Endothelial cell (in vitro differentiated cells): Measurements from ENCODE around the gene SUSD5. TPM values are rescaled to one million over a fixed set of nuclear protein-coding genes. Genes with fewer than 3 reads are reported as not detected.
"Not testable (repeated sequence)": the region's sequence is repeated elsewhere in the genome, so short reads cannot be mapped to it uniquely, and the experiment has no call there.

Experiments used
- DNase-seq: peaks from one replicate; pipeline ENCODE4 v3.0.0; 2021; ENCODE audit warnings: low spot score
- H3K27ac Mint-ChIP-seq: one replicate; pipeline ENCODE4 v1.8.0; 2021; ENCODE audit warnings: mixed read lengths, inconsistent platforms; ENCODE audit not compliant: unreplicated experiment
- H3K27me3 Mint-ChIP-seq: one replicate; pipeline ENCODE4 v1.8.0; 2021; ENCODE audit warnings: mild to moderate bottlenecking, moderate library complexity, mixed read lengths, inconsistent platforms; ENCODE audit not compliant: unreplicated experiment
- H3K36me3 Mint-ChIP-seq: one replicate; pipeline ENCODE4 v1.8.0; 2021; ENCODE audit warnings: mild to moderate bottlenecking, low read depth, mixed read lengths, inconsistent platforms; ENCODE audit not compliant: unreplicated experiment
- H3K4me1 Mint-ChIP-seq: one replicate; pipeline ENCODE4 v1.8.0; 2021; ENCODE audit warnings: mild to moderate bottlenecking, mixed read lengths, inconsistent platforms; ENCODE audit not compliant: unreplicated experiment
- H3K4me3 Mint-ChIP-seq: one replicate; pipeline ENCODE4 v1.8.0; 2021; ENCODE audit warnings: mild to moderate bottlenecking, mixed read lengths, inconsistent platforms; ENCODE audit not compliant: unreplicated experiment
- H3K9me3 Mint-ChIP-seq: one replicate; pipeline ENCODE4 v1.8.0; 2021; ENCODE audit warnings: mixed read lengths, inconsistent platforms; ENCODE audit not compliant: unreplicated experiment
- total RNA-seq: library from RNA; stranded (reverse); fragmentation: NEBNext Ultra II Directional; extraction: Animal tissue kit (Norgen Biotek cat#: 25700); gene quantifications from one replicate; pipeline ENCODE4 v1.2.1, GENCODE V29; 2021; ENCODE audit not compliant: unreplicated experiment
- TF ChIP-seq, protein P1 (sequence below): fragments of 200-600 bp; sonication (generic); IDR thresholded peaks from one replicate; pipeline ENCODE4 v1.5.0; 2021; ENCODE audit warnings: antibody characterized with exemption; ENCODE audit not compliant: unreplicated experiment

SUSD5 gene
- total RNA-seq, 1 donor from 2014 or later, result 3.9 TPM

DNA sequence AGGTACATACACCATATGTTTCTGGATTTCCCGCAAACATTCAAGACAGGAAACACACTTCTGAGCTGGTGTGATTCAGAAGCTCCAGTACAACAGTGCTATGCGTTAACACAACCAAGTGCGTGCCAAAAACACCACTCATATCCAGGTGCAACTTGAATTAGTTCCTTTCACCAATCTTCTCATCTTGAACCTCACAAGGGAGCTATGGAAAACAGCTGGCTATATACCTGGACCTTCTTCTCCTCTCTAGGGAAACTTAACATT, 31.3 kb downstream of the SUSD5 start:
- no peak for DNase-seq
- TF ChIP-seq, protein P1, sequence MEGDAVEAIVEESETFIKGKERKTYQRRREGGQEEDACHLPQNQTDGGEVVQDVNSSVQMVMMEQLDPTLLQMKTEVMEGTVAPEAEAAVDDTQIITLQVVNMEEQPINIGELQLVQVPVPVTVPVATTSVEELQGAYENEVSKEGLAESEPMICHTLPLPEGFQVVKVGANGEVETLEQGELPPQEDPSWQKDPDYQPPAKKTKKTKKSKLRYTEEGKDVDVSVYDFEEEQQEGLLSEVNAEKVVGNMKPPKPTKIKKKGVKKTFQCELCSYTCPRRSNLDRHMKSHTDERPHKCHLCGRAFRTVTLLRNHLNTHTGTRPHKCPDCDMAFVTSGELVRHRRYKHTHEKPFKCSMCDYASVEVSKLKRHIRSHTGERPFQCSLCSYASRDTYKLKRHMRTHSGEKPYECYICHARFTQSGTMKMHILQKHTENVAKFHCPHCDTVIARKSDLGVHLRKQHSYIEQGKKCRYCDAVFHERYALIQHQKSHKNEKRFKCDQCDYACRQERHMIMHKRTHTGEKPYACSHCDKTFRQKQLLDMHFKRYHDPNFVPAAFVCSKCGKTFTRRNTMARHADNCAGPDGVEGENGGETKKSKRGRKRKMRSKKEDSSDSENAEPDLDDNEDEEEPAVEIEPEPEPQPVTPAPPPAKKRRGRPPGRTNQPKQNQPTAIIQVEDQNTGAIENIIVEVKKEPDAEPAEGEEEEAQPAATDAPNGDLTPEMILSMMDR, result no peak
- peaks cover 1% of the 10 kb centered on the region for H3K27me3 Mint-ChIP-seq
- H3K9me3 Mint-ChIP-seq, result no peaks in the 10 kb centered on the region
- H3K36me3 Mint-ChIP-seq, result no peaks in the 10 kb centered on the region
- no peak overlapping the region for H3K27ac Mint-ChIP-seq
- no peaks in the 10 kb centered on the region for H3K4me1 Mint-ChIP-seq
- no peak overlapping the region for H3K4me3 Mint-ChIP-seq

DNA sequence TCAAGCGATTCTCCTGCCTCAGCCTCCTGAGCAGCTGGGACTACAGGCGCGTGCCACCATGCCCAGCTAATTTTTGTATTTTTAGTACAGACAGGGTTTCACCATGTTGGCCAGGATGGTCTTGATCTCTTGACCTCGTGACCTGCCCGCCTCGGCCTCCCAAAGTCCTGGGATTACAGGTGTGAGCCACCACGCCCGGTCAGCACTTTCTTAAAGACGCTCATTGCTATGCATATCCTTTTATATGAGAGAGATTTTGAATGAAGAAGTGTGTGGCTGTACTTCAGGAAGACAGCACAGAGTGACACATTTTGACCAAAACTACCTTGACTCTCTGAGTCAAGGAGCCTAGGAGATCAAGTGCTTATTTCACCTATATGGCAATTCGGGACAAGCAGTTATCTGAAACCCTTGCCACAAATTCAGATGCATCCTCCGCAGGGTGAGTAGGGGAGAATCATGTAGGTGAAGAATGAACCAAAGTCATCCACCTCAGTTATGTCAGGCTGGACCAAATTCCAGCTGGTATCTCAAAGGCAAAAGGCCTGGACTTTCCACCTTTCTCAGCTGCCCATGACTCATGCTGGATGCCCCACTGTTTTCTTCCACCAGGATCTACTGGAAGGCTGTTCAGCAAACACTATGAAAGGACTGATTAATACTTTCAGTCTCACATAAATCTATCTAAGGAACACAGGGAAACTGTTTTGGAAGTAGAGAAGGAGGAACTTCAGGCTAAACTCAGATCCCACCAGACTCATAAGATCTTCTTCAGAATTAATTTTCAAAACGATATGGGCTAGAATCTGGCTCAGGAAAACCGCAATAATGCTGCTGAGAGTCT, 31.9 kb downstream of the SUSD5 start:
- no peaks in the 10 kb centered on the region for H3K9me3 Mint-ChIP-seq
- H3K4me3 Mint-ChIP-seq, result no peak overlapping the region
- peaks cover 1% of the 10 kb centered on the region for H3K27me3 Mint-ChIP-seq
- no peak for DNase-seq
- no peak overlapping the region for H3K27ac Mint-ChIP-seq
- no peaks in the 10 kb centered on the region for H3K36me3 Mint-ChIP-seq
- H3K4me1 Mint-ChIP-seq, result no peaks in the 10 kb centered on the region
- TF ChIP-seq, protein P1, result no peak

DNA sequence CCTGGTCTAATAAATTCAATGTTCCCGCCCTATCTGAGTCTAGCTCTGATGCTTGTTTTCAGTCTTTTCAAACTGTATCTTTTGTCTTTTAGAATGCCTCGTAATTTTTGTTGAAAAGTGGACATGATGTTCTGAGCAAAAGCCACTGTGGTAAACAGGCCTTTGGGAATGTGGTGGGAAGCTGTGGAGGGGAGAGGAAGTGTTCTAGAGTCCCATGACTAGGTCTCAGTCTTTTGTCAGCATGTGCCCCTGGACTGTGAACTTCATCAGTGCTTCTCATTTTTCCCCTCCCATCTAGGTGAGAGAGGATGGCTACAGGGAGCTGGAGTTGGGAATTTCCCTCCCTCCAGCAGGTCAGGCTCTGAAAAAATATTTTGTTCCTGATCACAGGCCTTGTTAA, 33.7 kb downstream of the SUSD5 start:
- Mint-ChIP-seq H3K27ac (no peak overlapping the region), H3K4me3 (no peak overlapping the region), H3K4me1 (no peaks in the 10 kb centered on the region), H3K27me3 (peaks cover 1% of the 10 kb centered on the region), H3K36me3 (no peaks in the 10 kb centered on the region), H3K9me3 (no peaks in the 10 kb centered on the region)
- no peak for DNase-seq
- TF ChIP-seq, protein P1, result no peak

DNA sequence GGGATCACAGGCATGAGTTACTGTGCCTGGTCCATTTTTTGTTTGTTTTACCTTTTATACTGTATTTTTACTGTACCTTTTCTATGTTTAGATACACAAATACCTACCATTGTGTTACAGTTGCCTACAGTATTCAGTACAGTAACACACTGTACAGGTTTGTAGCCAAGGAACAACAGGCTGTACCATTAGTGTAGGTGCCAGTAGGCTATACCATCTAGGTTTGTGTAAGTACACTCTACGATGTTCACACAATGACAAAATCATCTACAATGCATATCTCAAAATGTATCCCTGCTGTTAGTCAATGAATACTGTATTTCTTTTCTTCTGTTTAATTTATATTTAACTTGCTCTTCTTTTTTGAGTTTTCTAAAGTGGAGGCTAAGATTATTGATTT, 37.0 kb downstream of the SUSD5 start:
- H3K9me3 Mint-ChIP-seq, H3K27ac Mint-ChIP-seq, H3K36me3 Mint-ChIP-seq, H3K4me1 Mint-ChIP-seq, H3K27me3 Mint-ChIP-seq, DNase-seq, H3K4me3 Mint-ChIP-seq: not testable (repeated sequence)

DNA sequence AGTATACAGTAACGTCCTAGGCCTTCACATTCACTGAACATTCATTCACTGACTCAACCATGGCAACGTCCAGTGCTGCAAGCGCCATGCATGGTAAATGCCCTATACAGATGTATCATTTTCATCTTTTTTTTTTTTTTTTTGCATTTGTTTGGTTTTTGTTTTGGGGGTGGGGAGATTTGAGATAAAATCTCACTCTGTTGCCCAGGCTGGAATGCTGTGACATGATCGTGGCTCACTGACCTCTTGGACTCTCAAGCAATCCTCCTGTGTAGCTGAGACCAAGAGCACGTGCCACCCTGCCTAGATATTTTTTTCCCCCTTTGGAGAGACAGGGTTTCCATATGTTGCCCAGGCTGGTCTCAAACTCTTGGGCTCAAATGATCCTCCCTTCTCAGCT, 37.4 kb downstream of the SUSD5 start:
- Mint-ChIP-seq H3K36me3 (no peaks in the 10 kb centered on the region), H3K4me3 (no peak overlapping the region), H3K27ac (no peak overlapping the region), H3K27me3 (no peaks in the 10 kb centered on the region), H3K4me1 (no peaks in the 10 kb centered on the region), H3K9me3 (no peaks in the 10 kb centered on the region)
- no peak for DNase-seq
- TF ChIP-seq, protein P1, result no peak
